HFFc6 (cell line): ENCODE results near the gene FAM222A. TPM values are rescaled to one million over a fixed set of nuclear protein-coding genes. Genes with fewer than 3 reads are reported as not detected.

Experiments
- DNase-seq: peaks from one replicate; pipeline ENCODE4 v3.0.0-alpha.2; 2018
- H3K27ac Mint-ChIP-seq: 2 replicates; pipeline ENCODE4 v1.8.0; 2020; ENCODE audit warnings: mild to moderate bottlenecking, mixed read lengths
- H3K27me3 Mint-ChIP-seq: 2 replicates; pipeline ENCODE4 v1.8.0; 2021; ENCODE audit warnings: mild to moderate bottlenecking, moderate library complexity, mixed read lengths; ENCODE audit not compliant: insufficient read depth
- H3K36me3 Mint-ChIP-seq: 2 replicates; pipeline ENCODE4 v1.8.0; 2021; ENCODE audit warnings: low read depth, mixed read lengths
- H3K4me1 Mint-ChIP-seq: 2 replicates; pipeline ENCODE4 v1.8.0; 2020; ENCODE audit warnings: low read depth, mixed read lengths
- H3K4me3 Mint-ChIP-seq: 2 replicates; pipeline ENCODE4 v1.8.0; 2020; ENCODE audit warnings: mild to moderate bottlenecking, moderate library complexity, mixed read lengths
- H3K9me3 Mint-ChIP-seq: 2 replicates; pipeline ENCODE4 v1.8.0; 2020; ENCODE audit warnings: mild to moderate bottlenecking, mixed read lengths
- total RNA-seq, 6 experiments: library from RNA; stranded (reverse); fragmentation: NEBNext Ultra II Directional; extraction: Animal tissue kit (Norgen Biotek cat#: 25700); gene quantifications; 2 replicates in 1 of 6; 3 replicates in 5 of 6; pipeline ENCODE4 v1.2.3, GENCODE V29; 2021
- TF ChIP-seq, protein P1 (sequence below): fragments of 200-600 bp; sonication (generic); IDR thresholded peaks from 2 replicates; pipeline ENCODE4 v1.5.0; 2021; ENCODE audit warnings: antibody characterized with exemption, mild to moderate bottlenecking

FAM222A gene
- total RNA-seq, 6 experiments from 2014 or later, result 0.46 to 0.65 (median 0.64) TPM

DNA sequence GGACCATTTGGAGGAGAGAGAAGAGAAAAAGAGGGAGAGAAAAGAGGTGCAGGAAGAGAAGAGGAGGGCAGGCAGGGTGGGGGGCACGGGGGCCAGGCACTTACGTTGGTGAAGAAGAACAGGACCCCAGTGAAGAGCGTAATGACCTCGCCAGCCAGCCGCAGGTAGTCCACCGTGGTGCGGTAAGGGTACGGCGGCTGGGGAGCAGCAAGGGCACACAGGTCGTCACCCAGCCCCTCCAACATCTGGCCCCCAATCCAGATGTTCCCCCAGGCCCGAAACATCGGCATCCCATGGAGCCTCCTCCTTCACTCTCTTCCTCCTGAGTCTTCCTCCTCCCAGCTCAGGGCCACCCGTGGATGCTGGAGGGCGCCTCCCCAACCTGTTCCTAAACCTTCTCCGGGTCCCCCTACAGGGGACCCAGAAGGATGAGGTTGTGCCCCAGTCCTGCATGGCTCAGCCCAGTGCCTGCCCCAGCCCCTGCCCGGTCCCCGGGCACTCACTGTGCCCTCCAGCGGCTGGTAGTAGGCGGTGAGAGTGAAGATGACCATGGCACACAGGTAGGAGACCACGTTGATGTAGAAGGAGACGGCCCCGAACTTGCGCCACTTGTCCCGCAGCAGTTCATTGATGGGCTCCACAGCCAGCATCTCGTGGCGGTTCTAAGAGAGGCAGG is 80.3 kb downstream of the FAM222A start:
- no peaks in the 10 kb centered on the region for H3K36me3 Mint-ChIP-seq
- H3K4me3 Mint-ChIP-seq, result no peak overlapping the region
- H3K9me3 Mint-ChIP-seq, result peaks cover 3% of the 10 kb centered on the region; the same call in 1 of the 2 replicates
- H3K27me3 Mint-ChIP-seq, result peaks cover 13% of the 10 kb centered on the region
- no peak for DNase-seq
- no peak overlapping the region for H3K27ac Mint-ChIP-seq
- peaks cover 8% of the 10 kb centered on the region for H3K4me1 Mint-ChIP-seq
- TF ChIP-seq, protein P1, sequence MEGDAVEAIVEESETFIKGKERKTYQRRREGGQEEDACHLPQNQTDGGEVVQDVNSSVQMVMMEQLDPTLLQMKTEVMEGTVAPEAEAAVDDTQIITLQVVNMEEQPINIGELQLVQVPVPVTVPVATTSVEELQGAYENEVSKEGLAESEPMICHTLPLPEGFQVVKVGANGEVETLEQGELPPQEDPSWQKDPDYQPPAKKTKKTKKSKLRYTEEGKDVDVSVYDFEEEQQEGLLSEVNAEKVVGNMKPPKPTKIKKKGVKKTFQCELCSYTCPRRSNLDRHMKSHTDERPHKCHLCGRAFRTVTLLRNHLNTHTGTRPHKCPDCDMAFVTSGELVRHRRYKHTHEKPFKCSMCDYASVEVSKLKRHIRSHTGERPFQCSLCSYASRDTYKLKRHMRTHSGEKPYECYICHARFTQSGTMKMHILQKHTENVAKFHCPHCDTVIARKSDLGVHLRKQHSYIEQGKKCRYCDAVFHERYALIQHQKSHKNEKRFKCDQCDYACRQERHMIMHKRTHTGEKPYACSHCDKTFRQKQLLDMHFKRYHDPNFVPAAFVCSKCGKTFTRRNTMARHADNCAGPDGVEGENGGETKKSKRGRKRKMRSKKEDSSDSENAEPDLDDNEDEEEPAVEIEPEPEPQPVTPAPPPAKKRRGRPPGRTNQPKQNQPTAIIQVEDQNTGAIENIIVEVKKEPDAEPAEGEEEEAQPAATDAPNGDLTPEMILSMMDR, result no peak

DNA sequence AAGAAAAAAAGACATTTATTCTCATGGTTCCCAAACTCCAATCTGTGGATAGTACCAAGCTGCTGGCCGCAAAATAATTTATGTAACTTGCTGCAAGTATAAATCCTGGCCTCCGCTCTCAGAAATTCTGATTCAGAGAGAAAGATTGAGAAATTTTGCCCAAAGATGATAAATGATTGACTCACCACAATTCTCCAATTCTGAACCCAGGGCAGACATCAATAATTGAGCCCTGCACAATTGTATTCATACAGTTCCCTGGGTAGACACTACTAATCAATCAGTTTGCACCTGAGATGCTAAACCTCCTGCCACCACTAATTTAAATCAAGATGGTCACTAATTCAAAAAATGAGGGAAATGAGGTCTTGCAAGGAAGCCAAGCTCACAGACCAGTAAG is 81.4 kb downstream of the FAM222A start:
- H3K27ac Mint-ChIP-seq, result no peak overlapping the region
- peak; percentile 31 for DNase-seq
- TF ChIP-seq, protein P1, result no peak
- peaks cover 8% of the 10 kb centered on the region for H3K4me1 Mint-ChIP-seq
- no peak overlapping the region for H3K4me3 Mint-ChIP-seq
- no peaks in the 10 kb centered on the region for H3K36me3 Mint-ChIP-seq
- peaks cover 2% of the 10 kb centered on the region; the same call in 1 of the 2 replicates for H3K9me3 Mint-ChIP-seq
- peaks cover 11% of the 10 kb centered on the region for H3K27me3 Mint-ChIP-seq

DNA sequence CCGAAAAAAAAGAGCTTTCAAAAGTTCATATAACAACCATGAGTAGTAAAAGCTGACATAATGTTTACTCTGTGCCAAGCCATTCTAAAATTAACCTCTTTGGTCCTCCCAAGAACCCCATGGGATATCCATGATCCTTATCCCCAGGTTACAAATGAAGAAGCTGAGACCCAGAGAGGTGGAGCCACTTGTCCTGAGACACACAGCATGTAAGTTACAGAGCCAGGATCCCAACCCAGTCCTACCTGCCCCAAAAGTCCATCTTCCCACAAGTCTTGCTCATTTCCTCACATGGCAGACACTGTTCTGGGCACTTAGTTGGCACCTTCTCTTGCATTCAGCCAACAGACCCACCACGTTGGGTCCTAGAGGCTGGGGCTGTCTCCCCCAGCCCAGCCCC is 82.4 kb downstream of the FAM222A start:
- Mint-ChIP-seq H3K4me3 (no peak overlapping the region), H3K36me3 (no peaks in the 10 kb centered on the region), H3K27me3 (peaks cover 11% of the 10 kb centered on the region), H3K27ac (no peak overlapping the region), H3K9me3 (no peaks in the 10 kb centered on the region), H3K4me1 (peaks cover 8% of the 10 kb centered on the region)
- TF ChIP-seq, protein P1, result no peak
- DNase-seq, result no peak

DNA sequence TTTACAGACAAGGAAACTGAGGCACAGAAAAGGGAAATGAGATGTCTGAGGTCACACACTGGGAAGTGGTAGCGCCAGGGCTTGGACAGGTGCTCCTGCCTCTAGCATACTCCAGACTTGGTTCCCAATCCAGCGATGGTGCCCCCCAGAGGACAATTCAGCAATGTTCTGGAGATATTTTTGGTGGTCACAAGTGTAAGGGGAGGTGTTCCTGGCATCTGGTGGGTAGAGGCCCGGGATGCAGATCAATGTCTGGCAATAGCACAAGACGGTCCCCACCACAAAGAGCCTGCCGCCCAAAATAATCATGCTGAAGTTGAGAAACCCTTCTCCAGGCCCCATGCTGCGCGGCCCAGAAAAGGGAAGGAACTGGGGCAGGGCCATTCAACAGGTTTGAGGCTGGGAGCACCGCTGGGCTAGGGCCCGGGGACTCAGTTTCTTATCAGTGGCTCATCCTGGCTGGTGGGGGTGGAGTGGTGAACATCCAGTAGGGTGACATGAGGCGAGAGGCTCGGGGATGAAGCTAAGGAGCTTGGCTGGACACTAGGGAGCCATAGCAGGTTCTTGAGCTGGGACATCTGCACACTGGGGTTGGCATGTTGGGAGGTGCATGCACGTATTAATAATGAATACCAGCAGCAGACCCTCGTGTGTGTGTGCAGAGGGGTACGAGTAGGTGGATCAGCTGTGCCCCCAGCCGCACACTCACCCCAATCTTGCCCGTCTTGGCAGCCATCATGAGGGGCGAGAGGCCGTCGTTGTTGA is 84.5 kb downstream of the FAM222A start:
- no peaks in the 10 kb centered on the region for H3K9me3 Mint-ChIP-seq
- no peaks in the 10 kb centered on the region for H3K36me3 Mint-ChIP-seq
- H3K27me3 Mint-ChIP-seq, result peaks cover 8% of the 10 kb centered on the region
- no peak overlapping the region for H3K27ac Mint-ChIP-seq
- TF ChIP-seq, protein P1, result peak; percentile 47; the same call in 1 of the 2 replicates
- H3K4me3 Mint-ChIP-seq, result no peak overlapping the region
- no peak for DNase-seq
- peaks cover 8% of the 10 kb centered on the region for H3K4me1 Mint-ChIP-seq

DNA sequence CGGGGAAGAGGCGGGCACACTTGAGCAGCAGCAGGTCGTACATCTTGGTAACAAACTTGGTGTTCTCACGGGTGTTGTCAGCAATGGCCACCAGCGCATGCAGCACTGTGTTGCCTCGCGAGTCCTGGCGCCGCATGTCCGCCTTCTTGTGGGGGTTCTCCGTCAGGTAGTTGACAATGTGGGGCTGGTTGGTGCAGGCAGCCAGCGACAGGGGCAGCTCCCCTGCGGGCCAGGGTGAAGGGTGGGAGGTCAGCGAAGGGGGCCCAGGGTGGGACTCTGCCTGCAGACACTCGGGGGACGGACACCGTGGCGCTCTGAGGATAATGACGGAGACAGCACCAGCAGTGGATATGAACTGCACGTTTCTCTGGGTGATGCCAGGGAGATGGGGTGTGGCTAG is 85.1 kb downstream of the FAM222A start:
- no peaks in the 10 kb centered on the region for H3K36me3 Mint-ChIP-seq
- H3K4me1 Mint-ChIP-seq, result peaks cover 8% of the 10 kb centered on the region
- no peak overlapping the region for H3K27ac Mint-ChIP-seq
- DNase-seq, result no peak
- no peak overlapping the region for H3K4me3 Mint-ChIP-seq
- TF ChIP-seq, protein P1, result no peak
- peaks cover 4% of the 10 kb centered on the region for H3K27me3 Mint-ChIP-seq
- no peaks in the 10 kb centered on the region for H3K9me3 Mint-ChIP-seq
